Nephron (organoid): ENCODE measurements around the gene SHH.

ENCODE experiments used
- H3K27ac Mint-ChIP-seq, 3 experiments: 2 replicates each; pipeline ENCODE4 v1.8.0; 2020; ENCODE audit warnings: mixed read lengths in 3 of 3, mild to moderate bottlenecking in 2 of 3, moderate library complexity in 1 of 3
- H3K27me3 Mint-ChIP-seq: 2 replicates; pipeline ENCODE4 v1.8.0; 2021; ENCODE audit warnings: low read depth, mild to moderate bottlenecking, moderate library complexity, mixed read lengths
- H3K36me3 Mint-ChIP-seq: 2 replicates; pipeline ENCODE4 v1.8.0; 2020; ENCODE audit warnings: low read depth, mixed read lengths
- H3K4me1 Mint-ChIP-seq: 2 replicates; pipeline ENCODE4 v1.8.0; 2020; ENCODE audit warnings: mixed read lengths
- H3K4me3 Mint-ChIP-seq, 3 experiments: 2 replicates each; pipeline ENCODE4 v1.8.0; 2020; ENCODE audit warnings: mild to moderate bottlenecking in 3 of 3, mixed read lengths in 3 of 3, moderate library complexity in 2 of 3
- H3K9me3 Mint-ChIP-seq: 2 replicates; pipeline ENCODE4 v1.8.0; 2020; ENCODE audit warnings: mixed read lengths
- CTCF ChIP-seq, 3 experiments: fragments of 200-600 bp; sonication (generic); IDR thresholded peaks; one replicate each; pipeline ENCODE4 v1.5.0; 2021; ENCODE audit warnings: antibody characterized with exemption in 3 of 3; ENCODE audit not compliant: unreplicated experiment in 3 of 3

Gene SHH

GRCh38 chr7:155789001-155789725 is 23.1 kb downstream of the SHH start:
- TF ChIP-seq CTCF (IDR thresholded peaks at IDR 0.05; ENCODE audit: unreplicated experiment in 3 of 3), result no peak
- Mint-ChIP-seq H3K4me1 (peaks cover 5% of the 10 kb centered on the region), H3K36me3 (peaks cover 16% of the 10 kb centered on the region), H3K27me3 (peaks cover 19% of the 10 kb centered on the region), H3K9me3 (peaks cover 4% of the 10 kb centered on the region), H3K27ac (no peak overlapping the region), H3K4me3 (peak overlapping the region in 2 of 3 experiments; percentile 28 to 53)

DNA sequence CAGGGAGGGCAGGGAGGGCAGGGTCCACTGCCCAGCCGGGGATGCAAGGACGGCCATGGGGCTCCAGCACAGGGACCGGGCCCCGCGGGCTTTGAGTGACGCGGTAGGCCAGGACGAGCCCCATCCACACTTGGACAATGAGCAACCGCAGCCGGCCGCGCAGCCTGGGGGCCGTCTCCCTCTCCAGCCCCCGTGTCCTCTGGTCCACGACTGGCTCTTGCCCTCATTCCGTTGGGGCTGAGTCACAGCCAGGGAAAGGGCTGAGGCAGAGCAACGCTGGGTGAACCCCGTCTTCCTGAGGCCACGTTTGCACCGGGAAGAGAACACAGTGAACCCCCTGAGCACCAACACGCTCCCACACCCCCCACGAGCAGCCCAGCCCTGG is 23.7 kb downstream of the SHH start:
- Mint-ChIP-seq H3K36me3 (peaks cover 22% of the 10 kb centered on the region), H3K27ac (no peak overlapping the region), H3K4me1 (peaks cover 5% of the 10 kb centered on the region), H3K4me3 (no peak overlapping the region), H3K9me3 (peaks cover 4% of the 10 kb centered on the region), H3K27me3 (peaks cover 18% of the 10 kb centered on the region)
- TF ChIP-seq CTCF (IDR thresholded peaks at IDR 0.05; ENCODE audit: unreplicated experiment in 3 of 3), result no peak

DNA sequence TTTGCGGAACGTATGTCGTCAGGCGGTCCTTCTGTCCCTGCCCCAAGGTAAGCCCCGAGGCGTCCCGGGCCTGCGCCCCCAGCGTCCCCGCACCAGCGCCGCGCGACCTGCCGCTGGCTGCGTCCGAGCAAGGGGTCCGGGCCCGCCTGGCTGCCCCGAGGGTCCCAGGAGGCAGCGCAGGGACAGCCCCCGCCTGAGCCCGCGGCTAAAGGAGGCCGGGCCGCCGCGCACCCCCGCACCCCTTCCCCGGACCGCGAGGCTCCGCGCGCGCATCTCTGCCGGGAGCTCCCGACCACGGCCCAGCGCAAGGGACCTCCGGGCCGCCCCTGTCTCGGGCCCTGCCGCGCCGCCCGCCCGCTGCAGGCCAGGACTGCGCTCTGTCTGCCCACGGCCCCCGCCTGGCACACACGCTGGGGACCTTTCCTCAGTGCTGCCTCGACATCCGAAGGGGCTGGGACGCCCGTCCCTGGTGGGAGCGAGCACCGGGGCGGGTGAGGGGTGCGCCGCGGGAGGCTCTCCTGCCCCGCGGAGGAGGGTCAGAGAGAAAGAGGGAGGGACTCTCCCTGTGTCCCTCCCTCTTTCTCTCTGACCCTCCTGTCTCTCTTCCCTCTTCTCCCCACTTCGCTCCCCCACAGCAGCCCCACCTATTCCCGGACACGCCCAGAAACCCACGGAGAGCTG is 25.0 kb downstream of the SHH start:
- peaks cover 5% of the 10 kb centered on the region for H3K4me1 Mint-ChIP-seq
- H3K36me3 Mint-ChIP-seq, result peaks cover 32% of the 10 kb centered on the region
- no peak overlapping the region for H3K27ac Mint-ChIP-seq
- H3K4me3 Mint-ChIP-seq, result peak overlapping the region; percentile 75 to 78 (median 78)
- H3K9me3 Mint-ChIP-seq, result peaks cover 4% of the 10 kb centered on the region
- TF ChIP-seq CTCF (IDR thresholded peaks at IDR 0.05; ENCODE audit: unreplicated experiment in 3 of 3), result no peak
- peaks cover 18% of the 10 kb centered on the region for H3K27me3 Mint-ChIP-seq

DNA sequence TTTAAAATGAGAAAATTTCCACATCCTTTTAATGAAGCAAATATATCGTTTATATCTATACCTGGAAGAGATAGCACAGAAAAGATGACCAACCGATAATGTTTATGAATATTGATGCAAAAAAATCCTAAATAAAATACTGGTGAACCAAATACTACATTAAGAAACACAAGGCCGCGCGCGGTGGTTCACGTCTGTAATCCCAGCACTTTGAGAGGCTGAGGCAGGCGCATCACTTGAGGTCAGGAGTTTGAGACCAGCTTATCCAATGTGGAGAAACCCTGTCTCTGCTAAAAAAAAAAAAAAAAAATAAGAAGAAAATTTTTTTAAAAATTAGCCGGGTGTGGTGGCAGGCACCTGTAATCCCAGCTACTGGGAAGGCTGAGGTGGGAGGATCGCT is 25.8 kb downstream of the SHH start:
- H3K27ac Mint-ChIP-seq, result no peak overlapping the region
- H3K4me1 Mint-ChIP-seq, result peaks cover 5% of the 10 kb centered on the region
- no peak for TF ChIP-seq CTCF (IDR thresholded peaks at IDR 0.05; ENCODE audit: unreplicated experiment in 3 of 3)
- peaks cover 41% of the 10 kb centered on the region for H3K36me3 Mint-ChIP-seq
- peak overlapping the region; percentile 41 to 63 (median 54) for H3K4me3 Mint-ChIP-seq
- peaks cover 1% of the 10 kb centered on the region for H3K9me3 Mint-ChIP-seq
- peaks cover 17% of the 10 kb centered on the region for H3K27me3 Mint-ChIP-seq

GRCh38 chr7:155785536-155785935 is 26.7 kb downstream of the SHH start:
- Mint-ChIP-seq H3K4me3 (no peak overlapping the region), H3K4me1 (peaks cover 5% of the 10 kb centered on the region), H3K36me3 (peaks cover 50% of the 10 kb centered on the region), H3K9me3 (no peaks in the 10 kb centered on the region), H3K27ac (no peak overlapping the region), H3K27me3 (peaks cover 12% of the 10 kb centered on the region)
- TF ChIP-seq CTCF (IDR thresholded peaks at IDR 0.05; ENCODE audit: unreplicated experiment in 3 of 3), result no peak
